Airway epithelial cell (primary cell): ENCODE data around the gene USP6NL. TPM values are rescaled to one million over a fixed set of nuclear protein-coding genes. Genes with fewer than 3 reads are reported as not detected.

Experiments used
- total RNA-seq: library from RNA; depleted of rRNA; stranded (reverse); fragments of >200 nt; gene quantifications from 2 replicates; pipeline ENCODE4 v1.2.3, GENCODE V29; 2015

Gene USP6NL
- 8.5 and 12.7 TPM in 2 replicates for total RNA-seq

GRCh38 chr10:11611248-11612020 lies at the start of gene USP6NL:
USP6NL (minus strand) TSS chr10:11611650; CDS start chr10:11597634, 14,016 bp downstream.

Other genes starting within 250 kb of the USP6NL start
- 10.8 and 13.9 TPM in 2 replicates for gene ECHDC3, start 130.7 kb upstream of the USP6NL start, total RNA-seq
- gene PROSER2, start 211.7 kb upstream of the USP6NL start, total RNA-seq, result 54.5 and 64.8 TPM in 2 replicates